IPS-11a (cell line): ENCODE results near the gene PRSS56.
"Not testable (repeated sequence)": the region's sequence is repeated elsewhere in the genome, so short reads cannot be mapped to it uniquely, and the experiment has no call there.

ENCODE experiments used
- H3K4me3 ChIP-seq: one replicate; pipeline ENCODE4 v1.5.1; 2013; ENCODE audit warnings: low read depth, low read length, control low read depth

The PRSS56 gene

DNA sequence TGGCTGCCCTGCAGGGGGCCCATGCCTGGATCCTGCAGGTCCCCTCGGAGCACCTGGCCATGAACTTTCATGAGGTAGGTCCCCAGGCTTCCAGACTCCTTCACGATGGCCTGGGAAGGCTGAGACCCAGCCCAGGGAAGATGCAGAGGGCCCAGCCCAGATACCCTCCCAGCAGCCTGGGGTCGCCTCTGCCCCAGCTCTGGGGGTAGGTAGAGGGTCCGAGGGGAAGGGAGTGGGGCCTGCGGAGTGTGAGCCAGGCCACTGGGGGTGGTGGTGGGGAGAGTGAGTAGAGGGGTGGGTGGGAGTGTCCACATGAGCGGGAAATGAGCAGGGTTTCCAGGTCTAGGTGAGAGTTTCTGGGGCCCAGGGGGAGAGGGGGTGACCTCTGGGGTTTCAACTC is 4.6 kb downstream of the PRSS56 start:
- H3K4me3 ChIP-seq, result no peak overlapping the region

DNA sequence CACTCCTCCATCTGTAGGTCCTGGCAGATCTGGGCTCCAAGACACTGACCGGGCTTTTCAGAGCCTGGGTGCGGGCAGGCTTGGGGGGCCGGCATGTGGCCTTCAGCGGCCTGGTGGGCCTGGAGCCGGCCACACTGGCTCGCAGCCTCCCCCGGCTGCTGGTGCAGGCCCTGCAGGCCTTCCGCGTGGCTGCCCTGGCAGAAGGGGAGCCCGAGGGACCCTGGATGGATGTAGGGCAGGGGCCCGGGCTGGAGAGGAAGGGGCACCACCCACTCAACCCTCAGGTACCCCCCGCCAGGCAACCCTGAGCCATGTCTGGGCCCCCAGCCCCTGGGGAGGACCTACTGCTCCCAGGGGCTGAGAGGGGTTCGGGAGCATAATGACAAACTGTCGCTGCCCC is 5.0 kb downstream of the PRSS56 start:
- no peak overlapping the region for H3K4me3 ChIP-seq

DNA sequence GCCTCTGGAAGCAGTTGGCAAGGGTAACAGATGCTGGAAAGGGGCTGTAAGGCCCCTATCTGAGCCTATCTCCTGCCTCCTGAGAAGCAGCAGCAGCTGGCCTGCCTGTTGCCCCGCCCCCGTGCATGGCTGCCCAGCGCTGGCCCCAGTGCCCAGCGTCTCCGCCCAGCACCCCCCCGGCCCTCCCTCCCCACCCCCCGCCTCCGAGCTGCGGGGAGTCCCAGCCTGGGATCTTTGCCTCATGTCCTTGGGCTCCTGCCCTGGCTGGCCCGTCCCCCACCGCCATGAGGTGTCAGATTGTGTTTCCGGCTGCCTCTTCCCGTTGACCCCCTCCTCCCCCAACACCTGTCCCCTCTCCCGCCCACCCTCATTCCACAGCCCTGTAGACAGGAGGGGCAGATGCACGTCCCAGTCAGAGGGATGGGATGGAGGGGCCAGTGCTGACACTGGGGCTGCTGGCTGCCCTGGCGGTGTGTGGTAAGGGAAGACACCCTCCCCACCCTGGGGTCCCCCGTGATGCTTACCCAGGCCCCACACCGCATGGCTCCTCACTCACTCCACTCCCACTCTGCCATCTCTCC is 5.7 kb downstream of the PRSS56 start, which contains the start of gene CHRND:
TSS of gene CHRND (plus strand) at position 370 of the 581 bp plus-strand sequence. CDS start at position 426, 56 bp downstream.
- H3K4me3 ChIP-seq, result no peak within 1 kb of the TSS

DNA sequence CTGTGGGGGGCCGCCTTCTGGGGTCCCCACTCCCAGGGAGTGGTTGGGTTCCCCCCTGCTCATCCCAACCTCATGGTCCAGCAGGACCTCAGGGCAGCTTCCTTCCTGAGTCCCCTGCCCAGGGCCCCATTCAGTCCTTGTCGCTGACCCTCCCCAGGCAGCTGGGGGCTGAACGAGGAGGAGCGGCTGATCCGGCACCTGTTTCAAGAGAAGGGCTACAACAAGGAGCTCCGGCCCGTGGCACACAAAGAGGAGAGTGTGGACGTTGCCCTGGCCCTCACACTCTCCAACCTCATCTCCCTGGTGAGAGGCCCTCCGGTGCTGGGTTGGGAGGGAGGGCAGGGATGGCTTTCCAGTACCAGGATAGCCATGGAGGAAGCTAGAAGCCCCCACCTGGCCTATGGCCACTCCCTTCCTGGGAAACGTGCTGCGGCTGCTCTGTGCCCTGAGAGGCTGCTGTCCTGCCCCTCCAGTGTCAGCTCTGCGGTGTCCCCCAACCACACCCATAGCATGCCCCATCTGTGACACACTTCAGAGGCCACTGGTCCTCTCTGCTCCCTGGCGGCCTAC is 6.3 kb downstream of the PRSS56 start:
- no peak overlapping the region for H3K4me3 ChIP-seq

DNA sequence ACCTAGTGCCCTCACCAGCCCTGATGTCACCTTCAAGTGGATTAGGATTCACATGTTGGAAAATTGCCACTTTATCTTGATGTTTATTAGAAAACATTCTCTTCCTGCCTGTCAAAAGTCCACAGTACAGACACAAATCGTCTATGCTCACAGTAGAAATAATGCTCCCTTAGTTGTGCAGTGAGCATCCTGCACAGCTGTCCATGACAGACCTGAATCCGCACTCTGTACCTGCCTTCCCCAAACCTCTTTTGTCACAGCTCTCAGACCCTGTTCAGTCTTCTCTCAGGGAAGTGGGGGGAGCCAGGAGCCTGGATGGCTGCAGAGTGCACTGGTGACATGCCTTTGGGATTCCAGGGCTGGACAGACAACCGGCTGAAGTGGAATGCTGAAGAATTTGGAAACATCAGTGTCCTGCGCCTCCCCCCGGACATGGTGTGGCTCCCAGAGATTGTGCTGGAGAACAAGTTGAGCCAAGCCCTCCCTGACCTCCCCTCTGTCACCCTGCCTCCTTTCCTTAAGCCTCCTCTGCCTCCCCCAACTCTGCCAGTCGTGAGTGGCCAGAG is 7.8 kb downstream of the PRSS56 start:
- no peak overlapping the region for H3K4me3 ChIP-seq

DNA sequence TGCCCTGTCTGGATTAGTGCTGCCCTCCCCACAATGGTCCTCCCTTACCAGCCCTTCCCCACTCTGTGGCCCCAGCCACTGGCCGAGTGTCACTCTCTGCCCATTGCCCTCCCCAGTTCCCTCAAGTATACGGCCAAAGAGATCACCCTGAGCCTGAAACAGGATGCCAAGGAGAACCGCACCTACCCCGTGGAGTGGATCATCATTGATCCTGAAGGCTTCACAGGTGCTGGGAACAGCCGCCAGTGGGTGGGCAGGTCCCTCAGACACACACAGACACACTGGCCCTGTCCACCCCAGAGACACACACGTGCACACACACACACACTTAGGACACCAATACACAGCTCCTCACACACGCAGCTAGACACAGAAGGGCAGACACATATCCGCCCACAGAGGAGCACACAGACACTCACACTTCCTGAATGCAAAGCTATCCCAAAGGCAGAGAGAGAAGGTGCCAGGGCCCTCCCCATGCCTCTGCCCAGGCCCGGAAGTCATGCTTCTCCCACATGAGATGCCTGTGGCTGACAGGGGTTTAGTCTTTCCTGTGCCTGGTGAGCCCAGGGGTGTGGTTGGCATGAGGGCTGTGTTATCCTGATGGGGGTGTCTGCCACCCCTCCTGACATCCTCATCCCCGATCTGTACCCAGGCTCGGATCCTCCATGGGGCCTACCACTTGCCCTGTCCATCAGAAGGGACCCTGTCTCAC is 8.7 kb downstream of the PRSS56 start:
- no peak overlapping the region for H3K4me3 ChIP-seq

DNA sequence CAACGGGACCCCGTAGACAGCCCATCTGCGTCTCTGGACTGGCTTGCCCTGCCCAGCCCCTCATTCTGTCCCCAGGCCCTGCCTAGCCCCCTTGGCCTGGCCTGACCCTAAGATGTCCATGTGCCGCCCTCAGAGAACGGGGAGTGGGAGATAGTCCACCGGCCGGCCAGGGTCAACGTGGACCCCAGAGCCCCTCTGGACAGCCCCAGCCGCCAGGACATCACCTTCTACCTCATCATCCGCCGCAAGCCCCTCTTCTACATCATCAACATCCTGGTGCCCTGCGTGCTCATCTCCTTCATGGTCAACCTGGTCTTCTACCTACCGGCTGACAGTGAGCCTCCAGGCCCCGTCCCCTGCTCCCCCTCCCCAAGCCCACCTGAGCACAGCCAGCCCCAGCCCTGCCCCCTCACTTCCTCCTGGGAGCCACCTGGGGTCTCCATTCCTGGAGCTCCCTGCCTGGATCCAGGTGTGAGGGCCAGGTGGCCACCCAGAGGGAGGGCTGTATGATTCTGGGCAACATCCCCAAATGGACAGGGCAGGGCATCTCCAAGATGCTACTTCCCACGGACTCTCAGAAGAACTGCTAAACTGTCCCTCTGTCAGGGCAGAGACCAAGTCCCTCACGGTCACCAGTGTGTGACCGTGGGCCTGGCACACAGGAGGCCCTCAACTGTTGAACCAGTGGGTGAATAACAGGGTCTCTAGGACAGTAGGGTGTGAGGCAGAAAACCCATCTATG is 9.8 kb downstream of the PRSS56 start:
- H3K4me3 ChIP-seq, result no peak overlapping the region

DNA sequence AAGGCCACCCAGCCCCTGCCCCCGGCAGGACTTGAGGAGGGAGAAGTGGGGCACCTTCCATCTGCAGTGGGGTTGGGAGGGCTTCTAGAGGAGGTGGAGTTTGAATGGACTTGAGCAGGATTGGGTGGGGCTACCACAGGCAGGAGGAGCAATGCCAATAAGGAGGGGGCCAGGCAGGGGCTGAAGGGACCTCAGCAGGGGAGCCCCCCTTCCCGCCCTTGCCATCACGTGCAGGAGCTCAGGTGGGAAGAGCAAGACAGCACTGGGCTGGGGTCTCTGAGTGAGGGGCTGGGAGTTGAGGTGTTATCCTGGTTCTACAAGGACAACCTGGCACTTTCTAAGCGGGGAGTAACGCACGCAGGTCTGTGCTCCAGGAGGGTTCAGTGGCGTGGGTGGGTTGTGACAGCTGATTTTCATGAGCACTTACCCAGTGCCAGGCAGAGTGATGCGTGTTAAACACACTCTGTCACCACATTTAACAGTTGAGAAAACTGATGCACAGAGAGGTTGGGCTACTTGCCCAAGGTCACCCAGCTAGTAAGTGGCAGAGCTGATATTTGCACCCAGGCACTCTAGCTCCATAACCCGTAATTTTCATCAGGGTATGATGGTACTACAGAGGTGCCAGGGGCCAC is 10.6 kb downstream of the PRSS56 start:
- no peak overlapping the region for H3K4me3 ChIP-seq

DNA sequence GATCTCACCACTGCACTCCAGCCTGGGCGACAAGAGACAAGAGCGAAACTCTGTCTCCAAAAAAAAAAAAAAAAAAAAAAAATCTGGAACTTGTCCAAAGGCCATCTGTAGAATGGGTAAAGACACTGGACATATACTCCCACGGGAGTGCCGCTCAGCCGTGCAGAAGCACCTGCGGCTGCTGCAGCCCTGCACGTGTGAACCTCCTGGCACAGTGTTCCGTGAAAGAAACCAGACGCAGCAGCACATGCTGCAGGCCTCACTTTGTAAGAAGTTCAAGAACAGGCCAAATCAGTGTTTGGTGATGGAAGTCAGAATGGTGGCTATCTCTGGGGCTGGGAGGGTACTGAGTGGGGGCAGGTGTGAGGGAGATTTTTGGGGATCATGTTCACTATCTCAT is 12.2 kb downstream of the PRSS56 start:
- H3K4me3 ChIP-seq, result no peak overlapping the region

DNA sequence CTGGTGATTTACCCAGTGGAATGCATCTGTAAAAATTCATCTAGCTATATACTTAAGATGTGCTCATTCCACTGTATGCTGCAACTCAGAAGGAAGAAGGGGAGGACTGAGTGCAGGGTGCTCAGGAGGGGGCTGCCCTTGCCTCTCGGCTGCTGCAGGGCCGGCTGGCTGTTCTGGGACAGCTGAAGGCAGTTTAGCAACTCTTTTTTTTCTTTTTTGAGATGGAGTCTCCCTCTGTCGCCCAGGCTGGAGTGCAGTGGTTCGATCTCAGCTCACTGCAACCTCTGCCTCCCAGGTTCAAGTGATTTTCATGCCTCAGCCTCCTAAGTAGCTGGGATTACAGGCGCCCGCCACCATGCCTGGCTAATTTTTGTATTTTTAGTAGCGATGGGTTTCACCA is 12.6 kb downstream of the PRSS56 start:
- not testable (repeated sequence) for H3K4me3 ChIP-seq

DNA sequence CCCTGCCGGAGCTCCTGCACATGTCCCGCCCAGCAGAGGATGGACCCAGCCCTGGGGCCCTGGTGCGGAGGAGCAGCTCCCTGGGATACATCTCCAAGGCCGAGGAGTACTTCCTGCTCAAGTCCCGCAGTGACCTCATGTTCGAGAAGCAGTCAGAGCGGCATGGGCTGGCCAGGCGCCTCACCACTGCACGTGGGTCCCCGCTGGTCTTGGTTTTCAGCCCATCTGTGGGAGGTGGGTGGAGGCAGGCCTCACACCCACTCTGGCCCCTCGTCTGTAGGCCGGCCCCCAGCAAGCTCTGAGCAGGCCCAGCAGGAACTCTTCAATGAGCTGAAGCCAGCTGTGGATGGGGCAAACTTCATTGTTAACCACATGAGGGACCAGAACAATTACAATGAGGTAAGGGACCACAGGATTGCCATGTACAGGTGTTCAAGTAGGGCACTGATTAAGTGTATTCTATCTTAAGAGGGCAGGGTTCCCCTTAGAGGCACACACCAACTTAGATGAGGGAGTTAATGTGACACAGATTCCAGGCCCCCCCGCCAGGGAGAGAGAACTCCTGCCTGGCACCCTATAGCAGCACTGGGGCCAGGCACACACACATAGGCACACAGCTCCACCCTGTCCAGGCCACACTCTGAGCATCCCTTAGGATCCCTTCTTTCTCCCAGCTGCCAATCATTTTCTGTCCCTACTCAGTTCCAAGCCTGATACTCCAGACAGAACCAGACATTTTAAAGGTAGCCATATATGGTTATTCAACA is 13.9 kb downstream of the PRSS56 start:
- no peak overlapping the region for H3K4me3 ChIP-seq

DNA sequence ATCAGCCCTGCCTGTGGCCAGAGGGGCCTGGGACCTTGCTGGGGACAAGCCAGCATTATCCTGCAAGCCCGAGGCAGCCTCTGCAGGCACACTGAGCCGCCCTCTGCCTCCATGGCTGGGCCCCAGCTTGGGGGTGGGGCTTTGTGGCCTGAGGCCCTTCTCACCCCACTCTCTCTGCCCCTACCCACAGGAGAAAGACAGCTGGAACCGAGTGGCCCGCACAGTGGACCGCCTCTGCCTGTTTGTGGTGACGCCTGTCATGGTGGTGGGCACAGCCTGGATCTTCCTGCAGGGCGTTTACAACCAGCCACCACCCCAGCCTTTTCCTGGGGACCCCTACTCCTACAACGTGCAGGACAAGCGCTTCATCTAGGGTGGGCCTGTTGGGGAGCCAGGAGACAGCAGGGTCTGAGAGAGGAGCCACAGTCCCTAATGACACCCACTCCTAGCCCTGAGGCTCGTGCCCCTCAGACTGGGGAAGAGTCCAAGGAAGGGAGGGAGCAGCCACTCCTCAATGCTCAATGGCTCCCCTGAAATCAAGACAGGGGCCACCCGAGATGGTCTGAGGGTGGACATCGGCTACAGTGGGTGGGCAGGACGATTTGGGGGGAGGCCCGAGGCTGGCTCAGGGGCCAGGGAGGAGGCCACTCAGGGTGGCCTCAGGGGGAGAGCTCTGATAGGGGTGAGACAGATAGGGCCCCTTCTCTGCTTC is 14.9 kb downstream of the PRSS56 start:
- H3K4me3 ChIP-seq, result no peak overlapping the region

DNA sequence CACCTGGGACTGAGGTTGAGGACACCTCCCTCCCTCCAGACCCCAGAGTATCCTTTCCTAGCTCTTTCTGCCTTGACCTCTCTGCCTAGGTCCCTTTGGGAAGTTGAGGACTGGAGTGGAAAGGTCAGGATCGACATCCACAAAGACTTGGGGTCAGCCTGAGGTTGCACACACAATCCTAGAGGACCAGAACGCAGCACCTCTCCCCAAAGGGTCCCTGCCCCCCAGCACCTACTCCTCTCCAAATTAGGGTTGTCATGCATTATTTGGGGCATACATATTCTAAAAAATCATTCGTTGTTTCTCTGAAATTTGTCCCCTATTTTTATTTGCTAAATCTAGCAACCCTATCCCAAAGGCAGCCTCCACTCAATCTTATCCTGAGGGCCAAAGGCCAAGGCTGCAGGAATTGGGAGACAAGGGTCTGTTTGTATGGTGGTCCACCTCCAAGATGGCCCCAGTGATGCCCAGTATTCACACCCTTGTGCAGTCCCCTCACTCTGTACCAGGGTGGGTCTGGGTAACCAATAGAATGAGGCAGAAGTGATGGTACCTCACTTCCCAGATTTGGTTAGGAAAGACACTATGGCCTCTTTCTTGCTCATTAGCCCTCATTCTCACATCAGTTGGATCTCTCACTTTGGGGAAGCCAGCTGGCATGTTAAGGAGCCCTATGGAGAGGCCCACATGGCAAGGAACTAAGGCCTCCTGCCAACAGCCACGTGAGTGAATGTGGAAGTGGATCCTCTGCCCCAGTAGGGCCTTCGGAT is 15.8 kb downstream of the PRSS56 start:
- H3K4me3 ChIP-seq, result no peak overlapping the region

DNA sequence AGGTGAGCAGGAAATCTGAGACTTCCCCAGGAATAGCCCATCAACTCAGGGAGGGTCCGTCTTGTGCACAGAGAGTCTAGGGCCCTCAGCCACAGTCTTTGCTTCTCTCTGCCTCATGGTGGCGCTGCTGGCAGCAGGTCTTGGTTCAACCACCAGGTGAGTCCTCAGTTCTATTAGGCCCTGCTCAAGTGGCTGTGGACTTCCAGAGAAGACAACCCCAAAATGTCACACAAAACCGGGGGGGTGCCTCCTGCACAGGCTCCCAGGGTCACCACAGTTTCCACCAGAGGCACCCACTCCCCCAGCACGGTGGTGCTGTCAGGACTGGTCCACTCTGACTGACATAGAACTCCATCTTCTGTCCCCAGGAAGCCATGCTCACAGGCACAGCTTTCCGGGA is 16.9 kb downstream of the PRSS56 start:
- H3K4me3 ChIP-seq, result no peak overlapping the region

DNA sequence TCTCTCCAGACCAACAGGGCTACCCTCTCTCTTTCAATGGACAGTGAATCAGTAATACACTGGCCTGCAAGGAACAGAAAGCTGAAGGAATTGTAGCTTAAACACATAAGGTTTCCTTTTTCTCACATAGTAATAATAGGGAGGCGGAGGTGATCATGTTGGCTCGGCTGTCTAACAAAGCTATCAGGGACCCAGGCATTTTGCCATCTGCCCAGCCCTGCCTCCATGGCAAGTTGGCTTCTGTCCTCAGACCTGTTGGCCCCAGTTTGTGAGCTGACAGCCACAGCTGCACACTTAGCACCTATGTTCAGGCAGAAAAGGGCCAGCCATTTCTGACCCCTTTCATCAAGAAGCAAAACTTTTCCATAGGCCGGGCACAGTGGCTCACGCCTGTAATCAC is 17.3 kb downstream of the PRSS56 start:
- no peak overlapping the region for H3K4me3 ChIP-seq

DNA sequence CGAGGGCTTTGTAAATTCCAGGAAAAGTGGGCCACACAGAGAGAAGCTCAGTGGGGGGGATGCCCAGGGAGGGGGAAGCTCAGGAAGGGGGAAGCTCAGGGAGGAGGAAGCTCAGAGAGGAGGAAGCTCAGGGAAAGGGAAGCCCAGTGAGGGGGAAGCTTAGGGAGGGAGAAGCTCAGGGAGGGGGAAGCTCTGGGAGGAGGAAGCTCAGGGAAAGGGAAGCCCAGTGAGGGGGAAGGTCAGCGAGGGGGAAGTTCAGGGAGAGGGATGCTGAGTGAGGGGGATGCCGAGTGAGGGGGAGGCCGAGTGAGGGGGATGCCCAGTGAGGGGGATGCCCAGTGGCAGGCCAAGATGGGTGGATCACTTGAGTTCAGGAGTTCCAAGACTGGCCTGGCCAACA is 18.5 kb downstream of the PRSS56 start:
- H3K4me3 ChIP-seq, result no peak overlapping the region

DNA sequence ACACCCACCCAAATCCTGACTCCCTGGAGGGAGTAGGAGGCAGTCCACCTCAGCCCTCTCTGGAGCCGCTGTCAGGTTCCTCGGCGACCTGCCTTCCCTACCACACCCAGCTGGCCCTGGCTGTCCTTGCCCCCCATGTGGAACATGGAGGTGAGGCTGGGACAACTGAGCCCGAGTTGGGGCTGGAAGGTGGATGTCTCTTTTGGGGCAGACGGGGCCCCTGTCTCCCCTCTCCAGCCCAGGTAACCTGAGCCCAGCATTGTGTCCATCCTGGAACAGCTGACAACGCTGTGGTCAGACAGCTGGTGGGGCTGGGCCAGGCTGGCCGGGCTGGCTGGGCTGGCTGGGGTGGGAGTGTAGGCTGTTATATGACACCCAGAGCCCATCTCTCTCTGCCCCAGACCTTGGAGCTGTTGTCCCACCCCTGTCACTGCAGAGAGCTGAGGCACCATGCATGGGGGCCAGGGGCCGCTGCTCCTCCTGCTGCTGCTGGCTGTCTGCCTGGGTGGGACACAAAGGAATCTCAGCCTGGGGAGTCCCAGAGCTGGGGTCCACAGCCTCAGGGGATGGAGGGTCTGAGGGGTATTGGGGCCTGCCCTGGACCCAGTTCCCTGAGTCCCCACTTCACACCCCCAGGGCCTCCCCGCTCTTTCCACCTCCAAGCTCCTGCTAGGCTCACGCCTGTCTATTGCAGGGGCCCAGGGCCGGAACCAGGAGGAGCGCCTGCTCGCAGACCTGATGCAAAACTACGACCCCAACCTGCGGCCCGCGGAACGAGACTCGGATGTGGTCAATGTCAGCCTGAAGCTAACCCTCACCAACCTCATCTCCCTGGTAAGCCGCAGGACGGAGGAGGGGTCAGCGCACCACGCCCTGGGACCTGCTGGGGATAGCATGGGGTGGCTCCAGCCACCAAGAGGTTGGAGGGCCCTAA is 19.4 kb downstream of the PRSS56 start, which contains the start of gene CHRNG:
TSS of gene CHRNG (plus strand) at position 395 of the 934 bp plus-strand sequence. CDS start at position 451, 56 bp downstream.
- no peak within 1 kb of the TSS for H3K4me3 ChIP-seq
